ENCODE measurements around the gene CTDP1. TPM values are rescaled to one million over a fixed set of nuclear protein-coding genes. Genes with fewer than 3 reads are reported as not detected.
"Not testable (repeated sequence)": the region's sequence is repeated elsewhere in the genome, so short reads cannot be mapped to it uniquely, and the experiment has no call there.

The CTDP1 gene
- total RNA-seq, 1 experiment from 2014 or later = 22.5 TPM

GRCh38 chr18:79730804-79731203, 51.2 kb downstream of the CTDP1 start:
- intact Hi-C loops (cut with micrococcal nuclease; ENCODE audit: unreplicated experiment) = no loop called here
- no TSS peak for BruUV-seq (replicated peaks)
- H3K27ac ChIP-seq (ENCODE audit: low read depth, low read length, poor library complexity, severe bottlenecking) = no peak overlapping the region
- no peaks in the 10 kb centered on the region for H3K4me1 ChIP-seq (ENCODE audit: insufficient read depth, low read length, poor library complexity, severe bottlenecking)
- ChIA-PET POLR2A (ENCODE audit: low non-redundant PET) (no interaction called here), CTCF (no interaction called here)
- no peak overlapping the region for H3K4me3 ChIP-seq (ENCODE audit: low read depth, low read length, poor library complexity, severe bottlenecking)
- peaks cover 11% of the 10 kb centered on the region for H3K9me3 ChIP-seq (ENCODE audit: low read depth, low read length, poor library complexity, severe bottlenecking)
- TF ChIP-seq CTCF (conservative IDR thresholded peaks at IDR 0.05; ENCODE audit: low read depth, low read length) = no peak
- TF ChIP-seq EZH2 (IDR thresholded peaks at IDR 0.05; ENCODE audit: borderline replicate concordance, low read depth, low read length, poor library complexity, severe bottlenecking) = no peak
- H3K36me3 ChIP-seq (ENCODE audit: insufficient read depth, low read length, poor library complexity, severe bottlenecking) = peaks cover 29% of the 10 kb centered on the region
- DNase-seq (ENCODE audit: low spot score) = no peak
- no peaks in the 10 kb centered on the region for H3K27me3 ChIP-seq (replicated peaks; ENCODE audit: insufficient read depth, low read depth, low read length, poor library complexity)

GRCh38 chr18:79731881-79732720, 52.5 kb downstream of the CTDP1 start:
- POLR2A ChIA-PET (ENCODE audit: low non-redundant PET); H3K4me3 ChIP-seq (ENCODE audit: low read depth, low read length, poor library complexity, severe bottlenecking); BruUV-seq (replicated peaks); H3K27me3 ChIP-seq (replicated peaks; ENCODE audit: insufficient read depth, low read depth, low read length, poor library complexity); H3K4me1 ChIP-seq (ENCODE audit: insufficient read depth, low read length, poor library complexity, severe bottlenecking); intact Hi-C loops (cut with micrococcal nuclease; ENCODE audit: unreplicated experiment); DNase-seq (ENCODE audit: low spot score); H3K27ac ChIP-seq (ENCODE audit: low read depth, low read length, poor library complexity, severe bottlenecking); CTCF ChIA-PET: not testable (repeated sequence)
- H3K36me3 ChIP-seq (ENCODE audit: insufficient read depth, low read length, poor library complexity, severe bottlenecking) = peaks cover 35% of the 10 kb centered on the region
- peaks cover 11% of the 10 kb centered on the region for H3K9me3 ChIP-seq (ENCODE audit: low read depth, low read length, poor library complexity, severe bottlenecking)

- Histone ChIP-seq H3K27me3 (replicated peaks; ENCODE audit: insufficient read depth, low read depth, low read length, poor library complexity) (no peaks in the 10 kb centered on the region), H3K27ac (ENCODE audit: low read depth, low read length, poor library complexity, severe bottlenecking) (no peak overlapping the region), H3K9me3 (ENCODE audit: low read depth, low read length, poor library complexity, severe bottlenecking) (peaks cover 11% of the 10 kb centered on the region), H3K4me3 (ENCODE audit: low read depth, low read length, poor library complexity, severe bottlenecking) (no peak overlapping the region), H3K4me1 (ENCODE audit: insufficient read depth, low read length, poor library complexity, severe bottlenecking) (no peaks in the 10 kb centered on the region), H3K36me3 (ENCODE audit: insufficient read depth, low read length, poor library complexity, severe bottlenecking) (peaks cover 35% of the 10 kb centered on the region)
- DNase-seq (ENCODE audit: low spot score) = no peak
- ChIA-PET POLR2A (ENCODE audit: low non-redundant PET) (no interaction called here), CTCF (no interaction called here)
- TF ChIP-seq CTCF (conservative IDR thresholded peaks at IDR 0.05; ENCODE audit: low read depth, low read length) (no peak), EZH2 (IDR thresholded peaks at IDR 0.05; ENCODE audit: borderline replicate concordance, low read depth, low read length, poor library complexity, severe bottlenecking) (no peak)
- BruUV-seq (replicated peaks) = no TSS peak
- intact Hi-C loops (cut with micrococcal nuclease; ENCODE audit: unreplicated experiment) = no loop called here
These were observed 53.1 kb downstream of the CTDP1 start for GRCh38 chr18:79732721-79733025.

- H3K9me3 ChIP-seq (ENCODE audit: low read depth, low read length, poor library complexity, severe bottlenecking) = peaks cover 11% of the 10 kb centered on the region
- DNase-seq (ENCODE audit: low spot score) = no peak
- TF ChIP-seq CTCF (conservative IDR thresholded peaks at IDR 0.05; ENCODE audit: low read depth, low read length) = no peak
- no peak for TF ChIP-seq EZH2 (IDR thresholded peaks at IDR 0.05; ENCODE audit: borderline replicate concordance, low read depth, low read length, poor library complexity, severe bottlenecking)
- ChIA-PET POLR2A (ENCODE audit: low non-redundant PET) (no interaction called here), CTCF (no interaction called here)
- peaks cover 35% of the 10 kb centered on the region for H3K36me3 ChIP-seq (ENCODE audit: insufficient read depth, low read length, poor library complexity, severe bottlenecking)
- H3K27ac ChIP-seq (ENCODE audit: low read depth, low read length, poor library complexity, severe bottlenecking) = no peak overlapping the region
- H3K4me3 ChIP-seq (ENCODE audit: low read depth, low read length, poor library complexity, severe bottlenecking) = no peak overlapping the region
- intact Hi-C loops (cut with micrococcal nuclease; ENCODE audit: unreplicated experiment) = no loop called here
- no TSS peak for BruUV-seq (replicated peaks)
- H3K27me3 ChIP-seq (replicated peaks; ENCODE audit: insufficient read depth, low read depth, low read length, poor library complexity) = no peaks in the 10 kb centered on the region
- no peaks in the 10 kb centered on the region for H3K4me1 ChIP-seq (ENCODE audit: insufficient read depth, low read length, poor library complexity, severe bottlenecking)
These were observed 53.6 kb downstream of the CTDP1 start for GRCh38 chr18:79733135-79733701.

All from A673 (cell line).